ENCODE data around the gene TRIP4.
"Not testable (repeated sequence)": the region's sequence is repeated elsewhere in the genome, so short reads cannot be mapped to it uniquely, and the experiment has no call there.

Gene TRIP4

GRCh38 chr15:64387562-64388168 lies at the start of gene TRIP4:
Gene TRIP4 (plus strand): TSS chr15:64387836. CDS start chr15:64387864, 28 bp downstream.
- peaks cover 4% of the 10 kb centered on the region for H3K27me3 Mint-ChIP-seq
- H3K36me3 Mint-ChIP-seq, result peaks cover 9% of the 10 kb centered on the region
- peak within 1 kb of the TSS; percentile 93 for H3K4me3 Mint-ChIP-seq
- H3K27ac Mint-ChIP-seq, result peak within 1 kb of the TSS; percentile 89
- peak; percentile 98 for DNase-seq
- peaks cover 23% of the 10 kb centered on the region for H3K4me1 Mint-ChIP-seq
- no peaks in the 10 kb centered on the region for H3K9me3 Mint-ChIP-seq
- CTCF ChIA-PET, result interaction anchor here (0.6 to 2.6 kb wide), 6 partner anchors 38 to 516 kb away, joined by 3 to 9 read pairs (median 4); no protein-coding TSS in a partner anchor

GRCh38 chr15:64340355-64340754 lies 47.3 kb upstream of the TRIP4 start:
- Mint-ChIP-seq H3K36me3 (peaks cover 9% of the 10 kb centered on the region), H3K27me3 (no peaks in the 10 kb centered on the region), H3K9me3 (no peaks in the 10 kb centered on the region), H3K4me1 (peaks cover 8% of the 10 kb centered on the region), H3K27ac (no peak overlapping the region), H3K4me3 (no peak overlapping the region)
- no peak for DNase-seq
- CTCF ChIA-PET, result no interaction called here

DNA sequence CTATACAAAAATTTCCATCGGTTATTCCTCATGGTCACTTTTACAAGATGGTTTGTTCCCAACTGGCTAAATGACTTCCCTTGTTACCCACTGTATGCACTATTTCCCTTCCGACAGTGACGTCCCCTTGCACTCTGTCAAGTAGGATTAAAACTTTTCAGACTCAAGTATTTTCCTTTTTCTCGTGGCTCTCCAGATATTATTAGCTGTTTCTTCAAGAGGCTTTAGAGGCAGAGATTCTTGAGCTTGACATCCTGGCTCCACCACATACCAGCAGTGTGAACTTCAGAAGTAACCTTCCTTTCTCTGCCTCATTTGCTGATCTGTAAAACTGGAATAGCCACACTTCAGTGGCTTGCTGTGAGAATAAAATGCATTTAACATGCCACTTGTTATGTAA lies 45.7 kb upstream of the TRIP4 start:
- CTCF ChIA-PET, result no interaction called here
- no peaks in the 10 kb centered on the region for H3K9me3 Mint-ChIP-seq
- DNase-seq, result no peak
- H3K36me3 Mint-ChIP-seq, result peaks cover 14% of the 10 kb centered on the region
- no peak overlapping the region for H3K4me3 Mint-ChIP-seq
- no peaks in the 10 kb centered on the region for H3K4me1 Mint-ChIP-seq
- H3K27ac Mint-ChIP-seq, result no peak overlapping the region
- no peaks in the 10 kb centered on the region for H3K27me3 Mint-ChIP-seq

DNA sequence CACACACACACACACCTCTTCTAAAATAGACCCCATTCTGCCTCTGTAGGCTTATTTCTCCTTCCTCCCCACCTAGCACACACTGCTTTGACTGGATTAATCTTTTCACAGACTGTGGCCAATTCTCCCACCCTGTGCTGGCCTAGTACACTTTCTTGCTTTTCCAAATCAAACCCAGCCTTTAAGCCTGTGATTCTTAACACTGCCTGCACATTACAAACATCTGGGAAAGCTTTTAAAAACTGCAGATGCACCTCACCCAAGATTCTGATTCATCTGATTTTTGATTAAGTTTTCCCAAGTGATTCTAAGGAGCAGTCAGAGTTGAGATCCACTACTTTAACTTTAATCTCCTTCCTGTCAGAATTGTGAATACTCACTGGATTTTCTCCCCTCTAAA lies 44.4 kb upstream of the TRIP4 start:
- CTCF ChIA-PET, result interaction anchor here (0.9 kb wide), 1 partner anchor 8 kb away, joined by 3 read pairs; no protein-coding TSS in a partner anchor
- Mint-ChIP-seq H3K27me3 (no peaks in the 10 kb centered on the region), H3K36me3 (peaks cover 18% of the 10 kb centered on the region), H3K27ac (no peak overlapping the region), H3K4me3 (no peak overlapping the region), H3K9me3 (no peaks in the 10 kb centered on the region), H3K4me1 (no peaks in the 10 kb centered on the region)
- DNase-seq, result no peak

DNA sequence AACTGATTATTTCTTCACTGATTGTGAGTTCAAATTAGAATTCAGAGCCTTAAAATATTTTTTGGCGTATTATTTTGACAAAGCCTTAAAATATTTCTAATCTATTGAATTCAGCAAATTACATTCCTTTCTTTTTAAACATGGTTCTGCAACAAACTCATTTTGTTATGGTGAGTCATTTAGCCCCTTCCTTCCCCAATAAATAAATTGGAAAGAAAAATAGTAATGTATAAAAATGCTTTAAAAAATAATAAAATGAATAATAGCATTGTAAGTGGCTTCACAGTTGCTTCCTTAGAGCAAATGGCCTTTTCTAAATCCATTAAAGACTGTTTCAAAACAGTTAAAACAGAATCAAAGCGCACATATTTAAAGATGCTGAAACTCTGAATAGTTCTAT lies 43.8 kb upstream of the TRIP4 start:
- Mint-ChIP-seq H3K27me3 (no peaks in the 10 kb centered on the region), H3K9me3 (no peaks in the 10 kb centered on the region)

DNA sequence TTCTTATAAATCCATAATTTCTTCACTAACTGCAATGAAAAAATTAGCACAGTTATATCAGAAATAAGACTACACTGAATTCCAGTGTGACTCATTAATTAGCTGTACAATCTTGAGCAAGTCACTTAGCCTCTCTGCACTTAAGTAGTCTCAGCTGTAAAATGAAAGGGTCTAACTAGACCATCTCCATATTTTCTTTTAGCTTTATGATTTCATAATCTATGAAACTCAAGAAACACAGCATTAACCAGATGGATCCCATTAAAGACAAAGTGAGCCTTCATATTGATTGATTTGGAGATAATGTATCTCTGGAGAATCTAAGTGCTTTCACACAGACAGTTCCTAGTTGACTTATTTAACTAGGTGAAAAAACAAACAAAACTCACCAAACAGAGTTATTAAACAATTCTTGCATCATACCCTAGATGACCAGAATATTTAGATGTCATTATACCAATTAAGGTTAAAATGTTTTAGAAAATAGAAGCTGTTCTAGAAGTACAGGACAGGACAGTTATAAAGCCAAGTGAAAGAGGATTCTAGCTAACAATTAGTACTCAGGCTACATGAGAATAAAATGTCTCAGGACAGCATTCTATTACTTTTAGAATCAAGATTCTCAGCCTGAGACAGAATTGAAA lies 42.9 kb upstream of the TRIP4 start:
- Mint-ChIP-seq H3K4me1 (peaks cover 4% of the 10 kb centered on the region), H3K27ac (no peak overlapping the region), H3K4me3 (no peak overlapping the region), H3K27me3 (no peaks in the 10 kb centered on the region), H3K36me3 (peaks cover 27% of the 10 kb centered on the region), H3K9me3 (no peaks in the 10 kb centered on the region)
- CTCF ChIA-PET, result no interaction called here
- DNase-seq, result no peak

More for the DNA sequence above, 43.8 kb upstream of the TRIP4 start:
- no peaks in the 10 kb centered on the region for H3K4me1 Mint-ChIP-seq
- CTCF ChIA-PET, result interaction anchor here (0.9 kb wide), 1 partner anchor 9 kb away, joined by 3 read pairs; no protein-coding TSS in a partner anchor
- H3K4me3 Mint-ChIP-seq, result no peak overlapping the region
- H3K27ac Mint-ChIP-seq, result no peak overlapping the region
- DNase-seq, result no peak
- H3K36me3 Mint-ChIP-seq, result peaks cover 21% of the 10 kb centered on the region

GRCh38 chr15:64346242-64346641 lies 41.4 kb upstream of the TRIP4 start:
- not testable (repeated sequence) for H3K4me1 Mint-ChIP-seq, H3K4me3 Mint-ChIP-seq, H3K9me3 Mint-ChIP-seq, DNase-seq, H3K27me3 Mint-ChIP-seq, H3K27ac Mint-ChIP-seq
- CTCF ChIA-PET, result interaction anchor here (0.9 kb wide), 1 partner anchor 95 kb away, joined by 3 read pairs; no protein-coding TSS in a partner anchor
- peaks cover 24% of the 10 kb centered on the region for H3K36me3 Mint-ChIP-seq

- CTCF ChIA-PET, result no interaction called here
- H3K27ac Mint-ChIP-seq, result no peak overlapping the region
- H3K9me3 Mint-ChIP-seq, result no peaks in the 10 kb centered on the region
- H3K36me3 Mint-ChIP-seq, result peaks cover 20% of the 10 kb centered on the region
- H3K27me3 Mint-ChIP-seq, result no peaks in the 10 kb centered on the region
- H3K4me1 Mint-ChIP-seq, result peaks cover 4% of the 10 kb centered on the region
- H3K4me3 Mint-ChIP-seq, result no peak overlapping the region
- DNase-seq, result no peak
These were observed 39.2 kb upstream of the TRIP4 start for GRCh38 chr15:64348455-64348854.

DNA sequence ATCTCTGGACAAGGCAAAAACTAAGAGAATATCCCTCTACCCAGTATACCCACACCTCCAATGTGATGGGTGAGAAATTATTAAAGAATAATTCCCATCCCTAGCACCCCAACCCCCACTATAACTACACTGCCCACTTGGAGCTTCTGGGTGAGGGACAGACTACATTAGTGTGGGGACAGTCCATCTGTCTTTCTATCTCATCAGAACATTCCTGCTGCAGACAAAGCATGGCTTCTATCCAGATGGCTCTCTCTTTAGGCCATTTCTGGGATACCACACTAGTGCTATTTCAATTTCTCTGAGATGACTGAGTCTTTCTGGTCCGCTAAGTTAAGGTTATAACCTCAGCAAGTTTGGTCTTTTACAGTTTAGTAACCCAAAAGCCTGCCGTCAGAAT lies 38.3 kb upstream of the TRIP4 start:
- Mint-ChIP-seq H3K27me3 (no peaks in the 10 kb centered on the region), H3K4me3 (no peak overlapping the region), H3K36me3 (peaks cover 20% of the 10 kb centered on the region), H3K4me1 (peaks cover 4% of the 10 kb centered on the region), H3K27ac (no peak overlapping the region), H3K9me3 (no peaks in the 10 kb centered on the region)
- CTCF ChIA-PET, result no interaction called here
- DNase-seq, result no peak

DNA sequence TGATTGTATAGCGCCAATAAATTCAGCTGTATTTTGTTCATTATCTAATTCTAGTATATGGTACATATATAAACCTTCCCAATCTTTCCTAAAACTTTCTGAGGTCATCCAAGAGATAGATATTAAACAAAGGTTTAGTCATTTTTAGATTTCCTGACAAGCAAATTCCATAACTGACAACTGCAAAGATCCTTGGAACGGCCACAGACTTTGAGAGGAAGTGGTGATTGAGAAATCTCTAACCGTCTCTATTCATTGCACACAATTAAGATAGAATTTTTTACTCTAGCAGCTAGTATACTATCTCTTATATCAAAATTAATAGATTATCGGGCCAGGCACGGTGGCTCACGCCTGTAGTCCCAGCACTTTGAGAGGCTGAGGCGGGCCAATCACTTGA lies 36.4 kb upstream of the TRIP4 start:
- Mint-ChIP-seq H3K27ac (no peak overlapping the region), H3K36me3 (peaks cover 20% of the 10 kb centered on the region), H3K4me1 (peaks cover 15% of the 10 kb centered on the region), H3K9me3 (no peaks in the 10 kb centered on the region), H3K27me3 (no peaks in the 10 kb centered on the region), H3K4me3 (no peak overlapping the region)
- DNase-seq, result no peak
- CTCF ChIA-PET, result interaction anchor here (0.5 kb wide), 1 partner anchor 371 kb away, joined by 3 read pairs; no protein-coding TSS in a partner anchor

DNA sequence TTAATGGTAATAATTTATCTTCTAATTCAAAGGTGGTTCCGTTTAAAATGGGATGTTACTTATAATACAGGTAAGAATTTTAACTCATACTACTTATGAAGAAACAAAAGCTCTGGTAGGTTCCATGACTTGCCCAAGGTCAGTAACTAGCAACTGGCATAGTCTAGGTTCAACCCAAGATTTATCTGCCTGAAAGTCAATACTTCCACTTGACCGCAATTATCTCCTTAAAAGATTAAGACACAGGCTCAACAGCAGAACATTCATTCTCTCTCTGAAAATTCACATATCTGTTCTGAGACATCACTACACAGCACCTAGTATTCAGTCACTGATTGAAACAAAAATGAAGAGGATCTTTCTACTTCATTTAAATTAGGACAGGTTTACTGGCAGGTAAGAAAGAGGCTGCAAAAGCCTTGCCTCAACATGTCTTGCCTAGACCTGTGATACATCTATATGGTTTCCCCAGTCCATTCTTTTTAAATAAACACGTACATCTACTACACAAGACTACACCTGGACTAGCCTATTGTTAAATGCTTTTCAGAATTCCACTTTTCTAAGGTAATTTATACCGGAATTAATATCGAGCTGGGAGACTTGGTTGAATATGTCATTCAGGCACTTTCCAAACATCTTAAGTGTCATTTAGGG lies 32.8 kb upstream of the TRIP4 start:
- Mint-ChIP-seq H3K27me3 (no peaks in the 10 kb centered on the region), H3K36me3 (peaks cover 7% of the 10 kb centered on the region), H3K9me3 (no peaks in the 10 kb centered on the region), H3K4me1 (peaks cover 22% of the 10 kb centered on the region), H3K4me3 (peak overlapping the region; percentile 91), H3K27ac (peak overlapping the region; percentile 91)
- DNase-seq, result no peak
- CTCF ChIA-PET, result interaction anchor here (0.5 kb wide), 1 partner anchor 14 kb away, joined by 3 read pairs; no protein-coding TSS in a partner anchor

DNA sequence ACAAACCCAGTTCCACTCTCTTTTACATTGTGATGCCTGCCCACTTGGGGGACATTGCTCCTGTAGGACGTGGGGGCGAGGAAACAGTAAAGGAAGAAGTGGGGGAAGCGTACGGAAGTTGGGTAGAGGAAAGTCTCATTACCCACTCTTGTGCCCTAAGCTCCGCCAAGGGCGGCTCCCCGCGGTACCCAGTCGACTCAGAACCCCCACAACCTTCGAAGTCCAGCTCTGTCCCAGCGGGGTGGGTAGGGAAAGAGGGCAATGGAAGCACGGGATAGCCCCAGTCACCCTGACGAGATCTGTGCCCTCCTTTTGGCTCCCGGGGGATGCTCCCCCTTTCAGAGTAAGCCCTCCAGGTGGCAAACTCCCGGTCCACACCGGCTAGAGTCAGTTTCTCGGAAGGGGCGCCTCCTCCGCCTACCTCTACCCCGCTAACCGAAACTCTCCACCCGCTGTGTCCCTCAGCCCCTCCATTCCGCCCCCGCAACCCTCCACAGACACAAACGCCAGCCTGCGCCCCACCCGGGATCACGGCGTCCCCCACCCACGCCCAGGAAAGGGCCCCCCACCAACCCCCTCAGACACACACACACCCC lies 32.2 kb upstream of the TRIP4 start:
- Mint-ChIP-seq H3K27ac (peak overlapping the region; percentile 91), H3K27me3 (no peaks in the 10 kb centered on the region), H3K4me3 (peak overlapping the region; percentile 91), H3K4me1 (peaks cover 22% of the 10 kb centered on the region), H3K9me3 (no peaks in the 10 kb centered on the region), H3K36me3 (peaks cover 10% of the 10 kb centered on the region)
- no peak for DNase-seq
- CTCF ChIA-PET, result no interaction called here

DNA sequence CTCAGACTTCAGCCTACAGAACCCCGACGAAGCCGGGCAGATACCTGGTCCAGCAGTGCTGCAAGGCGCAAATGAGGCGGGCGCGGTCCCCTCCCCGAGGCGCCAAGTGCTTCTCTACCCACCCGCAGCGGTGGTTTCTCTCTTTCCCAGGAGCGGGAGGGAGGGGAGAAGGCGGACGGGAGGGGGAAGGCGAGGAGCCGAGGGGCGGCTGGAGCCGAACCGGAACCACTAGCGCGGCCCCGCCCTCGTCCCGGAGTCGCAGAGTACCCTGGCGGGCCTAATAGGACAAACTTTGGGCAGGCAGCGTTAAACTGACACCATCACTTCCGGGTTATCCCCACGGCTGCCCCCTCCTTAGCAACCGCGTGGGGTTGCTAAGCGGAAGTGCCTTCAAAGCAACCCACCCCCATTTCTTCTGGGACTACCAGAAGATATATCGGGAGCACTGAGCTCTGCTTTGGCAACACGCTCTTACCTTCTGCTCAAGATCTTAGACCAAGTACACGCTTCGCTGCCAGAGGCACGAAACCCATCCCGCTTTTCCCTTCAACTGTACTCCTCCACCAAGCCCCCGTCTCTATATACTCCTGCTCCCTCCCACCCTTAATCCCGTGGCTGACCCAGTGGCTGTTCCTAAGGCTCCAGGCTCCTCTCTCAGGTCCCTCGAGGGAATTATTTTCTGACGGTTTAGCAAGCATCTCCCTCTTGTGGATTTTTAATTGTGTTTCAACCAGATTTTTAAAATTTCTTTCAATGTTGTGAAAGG lies 31.5 kb upstream of the TRIP4 start, which contains the start of gene CSNK1G1:
CSNK1G1 (minus strand) TSS at position 230 of the 766 bp plus-strand sequence. CDS start 55,674 bp downstream, outside the sequence.
- H3K4me3 Mint-ChIP-seq, result peak within 1 kb of the TSS; percentile 91
- H3K27ac Mint-ChIP-seq, result peak within 1 kb of the TSS; percentile 91
- H3K4me1 Mint-ChIP-seq, result peaks cover 22% of the 10 kb centered on the region
- H3K27me3 Mint-ChIP-seq, result no peaks in the 10 kb centered on the region
- CTCF ChIA-PET, result no interaction called here
- peaks cover 10% of the 10 kb centered on the region for H3K36me3 Mint-ChIP-seq
- no peaks in the 10 kb centered on the region for H3K9me3 Mint-ChIP-seq
- peak; percentile 95 for DNase-seq

DNA sequence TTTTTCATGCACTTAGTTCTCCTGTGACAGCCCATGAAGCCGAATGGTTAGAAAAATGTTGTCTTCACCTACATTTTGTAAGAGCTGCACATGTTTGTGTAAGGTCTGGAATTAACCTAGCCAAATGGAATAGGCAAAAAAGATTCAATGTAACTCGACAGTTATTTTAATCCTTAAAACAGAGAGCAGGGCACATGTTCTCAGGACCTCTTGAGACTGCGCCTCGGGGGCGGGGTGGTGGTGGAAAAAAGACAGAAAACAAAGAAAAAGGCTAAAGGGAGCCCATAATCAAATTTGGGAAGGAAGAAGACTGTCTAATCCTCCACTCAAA lies 31.0 kb upstream of the TRIP4 start:
- Mint-ChIP-seq H3K36me3 (peaks cover 12% of the 10 kb centered on the region), H3K27me3 (no peaks in the 10 kb centered on the region), H3K27ac (peak overlapping the region; percentile 91), H3K9me3 (no peaks in the 10 kb centered on the region), H3K4me1 (peaks cover 22% of the 10 kb centered on the region), H3K4me3 (peak overlapping the region; percentile 91)
- CTCF ChIA-PET, result no interaction called here
- no peak for DNase-seq
